GM19397 (cell line): ENCODE data around the gene KIRREL2.
"Not testable (repeated sequence)": the region's sequence is repeated elsewhere in the genome, so short reads cannot be mapped to it uniquely, and the experiment has no call there.

ENCODE experiments used
- ATAC-seq: cut with Tn5 transposase; IDR thresholded peaks from one replicate; pipeline ENCODE4 v1.9.1; 2021; ENCODE audit warnings: mild to moderate bottlenecking, moderate library complexity; ENCODE audit not compliant: unreplicated experiment

The KIRREL2 gene

GRCh38 chr19:35856546-35857149 lies at the start of gene KIRREL2:
KIRREL2 (plus strand) TSS chr19:35856911; CDS start chr19:35857120, 209 bp downstream.
- ATAC-seq = no peak

GRCh38 chr19:35807633-35808032 lies 49.1 kb upstream of the KIRREL2 start:
- no peak for ATAC-seq

GRCh38 chr19:35811317-35812219 lies 45.1 kb upstream of the KIRREL2 start:
- ATAC-seq = no peak

- ATAC-seq = no peak
Measured at GRCh38 chr19:35812220-35813042, 44.3 kb upstream of the KIRREL2 start, which contains the start of gene PRODH2. PRODH2 (minus strand) TSS chr19:35812845; CDS start chr19:35812805, 40 bp downstream.

- no peak for ATAC-seq
Measured at GRCh38 chr19:35813043-35813890, 43.4 kb upstream of the KIRREL2 start.

- no peak for ATAC-seq
Measured at GRCh38 chr19:35816262-35816661, 40.4 kb upstream of the KIRREL2 start.

- no peak for ATAC-seq
Measured at GRCh38 chr19:35816846-35817245, 39.9 kb upstream of the KIRREL2 start.

GRCh38 chr19:35818445-35818844 lies 38.3 kb upstream of the KIRREL2 start:
- no peak for ATAC-seq

- ATAC-seq = no peak
Measured at GRCh38 chr19:35822579-35822978, 34.1 kb upstream of the KIRREL2 start.

- ATAC-seq = no peak
Measured at GRCh38 chr19:35824150-35824549, 32.6 kb upstream of the KIRREL2 start.

GRCh38 chr19:35828692-35829301 lies 27.9 kb upstream of the KIRREL2 start:
- no peak for ATAC-seq

- ATAC-seq = no peak
Measured at GRCh38 chr19:35830986-35831385, 25.7 kb upstream of the KIRREL2 start.

GRCh38 chr19:35832054-35832453 lies 24.7 kb upstream of the KIRREL2 start:
- no peak for ATAC-seq

- ATAC-seq = no peak
Measured at GRCh38 chr19:35833972-35834371, 22.7 kb upstream of the KIRREL2 start.

GRCh38 chr19:35836096-35836495 lies 20.6 kb upstream of the KIRREL2 start:
- not testable (repeated sequence) for ATAC-seq

- no peak for ATAC-seq
Measured at GRCh38 chr19:35841961-35842595, 14.6 kb upstream of the KIRREL2 start.

GRCh38 chr19:35842666-35843272 lies 13.9 kb upstream of the KIRREL2 start:
- no peak for ATAC-seq

- no peak for ATAC-seq
Measured at GRCh38 chr19:35843676-35844481, 12.8 kb upstream of the KIRREL2 start.
